HFFc6 (cell line): Measurements from ENCODE around the gene KIF23. TPM values are rescaled to one million over a fixed set of nuclear protein-coding genes. Genes with fewer than 3 reads are reported as not detected.
A peak's percentile ranks its signal among the peaks of the same experiment; 100 is the strongest.
"Not testable (repeated sequence)": the region's sequence is repeated elsewhere in the genome, so short reads cannot be mapped to it uniquely, and the experiment has no call there.

Experiments
- DNase-seq: peaks from one replicate; pipeline ENCODE4 v3.0.0-alpha.2; 2018
- H3K27ac Mint-ChIP-seq: 2 replicates; pipeline ENCODE4 v1.8.0; 2020; ENCODE audit warnings: mild to moderate bottlenecking, mixed read lengths
- H3K27me3 Mint-ChIP-seq: 2 replicates; pipeline ENCODE4 v1.8.0; 2021; ENCODE audit warnings: mild to moderate bottlenecking, moderate library complexity, mixed read lengths; ENCODE audit not compliant: insufficient read depth
- H3K36me3 Mint-ChIP-seq: 2 replicates; pipeline ENCODE4 v1.8.0; 2021; ENCODE audit warnings: low read depth, mixed read lengths
- H3K4me1 Mint-ChIP-seq: 2 replicates; pipeline ENCODE4 v1.8.0; 2020; ENCODE audit warnings: low read depth, mixed read lengths
- H3K4me3 Mint-ChIP-seq: 2 replicates; pipeline ENCODE4 v1.8.0; 2020; ENCODE audit warnings: mild to moderate bottlenecking, moderate library complexity, mixed read lengths
- H3K9me3 Mint-ChIP-seq: 2 replicates; pipeline ENCODE4 v1.8.0; 2020; ENCODE audit warnings: mild to moderate bottlenecking, mixed read lengths
- CTCF ChIP-seq: fragments of 200-600 bp; sonication (generic); IDR thresholded peaks from 2 replicates; pipeline ENCODE4 v1.5.0; 2021; ENCODE audit warnings: antibody characterized with exemption, mild to moderate bottlenecking
- total RNA-seq, 6 experiments: library from RNA; stranded (reverse); fragmentation: NEBNext Ultra II Directional; extraction: Animal tissue kit (Norgen Biotek cat#: 25700); gene quantifications; 2 replicates in 1 of 6; 3 replicates in 5 of 6; pipeline ENCODE4 v1.2.3, GENCODE V29; 2021

Gene KIF23
- total RNA-seq, 6 experiments from 2014 or later, result 37.0 to 74.7 (median 64.6) TPM

- H3K27ac Mint-ChIP-seq, result no peak overlapping the region
- peaks cover 2% of the 10 kb centered on the region; the same call in 1 of the 2 replicates for H3K27me3 Mint-ChIP-seq
- no peak overlapping the region for H3K4me3 Mint-ChIP-seq
- H3K4me1 Mint-ChIP-seq, result no peaks in the 10 kb centered on the region
- no peaks in the 10 kb centered on the region for H3K36me3 Mint-ChIP-seq
- H3K9me3 Mint-ChIP-seq, result no peaks in the 10 kb centered on the region; the same call in 1 of the 2 replicates
- no peak for DNase-seq
- TF ChIP-seq CTCF, result no peak
Measured at GRCh38 chr15:69377216-69377970, 36.8 kb upstream of the KIF23 start.

DNA sequence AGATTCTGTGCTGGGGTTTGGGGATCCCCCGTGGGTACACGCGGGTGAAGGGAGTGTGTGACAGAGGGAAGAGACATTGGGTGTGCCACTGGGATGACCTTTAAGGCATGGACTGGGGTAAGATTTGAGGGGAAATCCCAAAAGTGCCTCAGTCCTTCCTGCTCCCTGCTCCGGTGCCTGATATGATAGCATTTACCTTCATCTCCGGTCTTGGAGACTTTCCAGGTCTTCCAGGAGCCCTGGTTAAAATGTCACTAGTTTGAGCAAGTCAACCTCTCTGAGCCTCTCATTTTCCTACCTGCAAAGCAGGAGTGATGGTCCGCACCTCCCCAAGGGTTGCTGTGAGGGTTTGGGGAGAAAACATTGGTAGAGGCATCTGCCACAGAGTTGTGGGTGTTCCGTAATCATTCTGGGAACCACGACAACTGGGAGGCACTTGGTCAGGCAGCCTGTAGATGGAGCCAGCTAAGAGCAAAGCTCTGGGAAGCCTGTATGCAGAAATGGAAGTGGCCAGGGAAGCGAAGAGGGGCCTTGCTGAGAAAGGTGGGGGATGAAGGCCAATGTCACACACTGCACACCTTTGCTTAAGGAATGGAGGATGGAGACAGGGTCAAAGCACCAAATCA, 33.9 kb upstream of the KIF23 start:
- Mint-ChIP-seq H3K36me3 (no peaks in the 10 kb centered on the region), H3K27me3 (peaks cover 2% of the 10 kb centered on the region; the same call in 1 of the 2 replicates), H3K4me3 (no peak overlapping the region), H3K9me3 (no peaks in the 10 kb centered on the region), H3K27ac (no peak overlapping the region), H3K4me1 (no peaks in the 10 kb centered on the region)
- no peak for DNase-seq
- TF ChIP-seq CTCF, result peak; percentile 36

GRCh38 chr15:69380726-69381105, 33.4 kb upstream of the KIF23 start:
- no peak for DNase-seq
- Mint-ChIP-seq H3K9me3 (no peaks in the 10 kb centered on the region), H3K4me1 (no peaks in the 10 kb centered on the region), H3K27me3 (peaks cover 2% of the 10 kb centered on the region; the same call in 1 of the 2 replicates), H3K4me3 (no peak overlapping the region), H3K27ac (no peak overlapping the region), H3K36me3 (no peaks in the 10 kb centered on the region)
- TF ChIP-seq CTCF, result 0 out of 2 replicates have a peak, but pooled peaks have one; percentile 3

DNA sequence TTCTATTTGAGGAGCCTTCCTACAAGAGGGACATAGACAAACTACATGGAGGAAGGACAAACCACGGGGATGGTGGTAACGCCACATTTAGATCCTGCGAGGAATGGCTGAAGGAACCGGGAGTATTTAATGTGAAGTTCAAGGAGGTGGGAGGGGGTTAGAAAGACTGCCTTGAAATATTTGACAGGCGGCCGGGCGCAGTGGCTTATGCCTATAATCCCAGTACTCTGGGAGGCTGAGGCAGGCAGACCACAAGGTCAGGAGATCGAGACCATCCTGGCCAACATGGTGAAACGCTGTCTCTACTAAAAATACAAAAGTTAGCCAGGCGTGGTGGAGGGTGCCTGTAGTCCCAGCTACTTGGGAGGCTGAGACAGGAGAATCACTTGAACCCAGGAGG, 32.0 kb upstream of the KIF23 start:
- not testable (repeated sequence) for H3K9me3 Mint-ChIP-seq, H3K27ac Mint-ChIP-seq, H3K27me3 Mint-ChIP-seq, H3K4me3 Mint-ChIP-seq, DNase-seq, H3K36me3 Mint-ChIP-seq, H3K4me1 Mint-ChIP-seq

GRCh38 chr15:69384066-69384465, 30.1 kb upstream of the KIF23 start:
- not testable (repeated sequence) for H3K9me3 Mint-ChIP-seq, H3K27ac Mint-ChIP-seq, H3K36me3 Mint-ChIP-seq, H3K27me3 Mint-ChIP-seq, DNase-seq, H3K4me3 Mint-ChIP-seq
- peaks cover 17% of the 10 kb centered on the region for H3K4me1 Mint-ChIP-seq

GRCh38 chr15:69384626-69385598, 29.2 kb upstream of the KIF23 start:
- peaks cover 2% of the 10 kb centered on the region; the same call in 1 of the 2 replicates for H3K27me3 Mint-ChIP-seq
- no peak for DNase-seq
- no peaks in the 10 kb centered on the region for H3K9me3 Mint-ChIP-seq
- no peak overlapping the region for H3K4me3 Mint-ChIP-seq
- H3K36me3 Mint-ChIP-seq, result no peaks in the 10 kb centered on the region
- no peak overlapping the region for H3K27ac Mint-ChIP-seq
- H3K4me1 Mint-ChIP-seq, result peaks cover 18% of the 10 kb centered on the region
- TF ChIP-seq CTCF, result no peak
